Gastroesophageal sphincter (tissue), 4 donors: ENCODE measurements around the gene CDR2. TPM values are rescaled to one million over a fixed set of nuclear protein-coding genes. Genes with fewer than 3 reads are reported as not detected.

ENCODE experiments used
- ATAC-seq: fragments of 150-250 bp; one replicate; pipeline ENCODE4 v1.9.1; 2016; ENCODE audit warnings: mild to moderate bottlenecking, moderate library complexity
- H3K27ac ChIP-seq, 4 donors: fragments of 200-600 bp; sonication (generic) in 3 of 4; 1 replicate in 3 of 4; 2 replicates in 1 of 4; pipeline ENCODE4 v1.5.1; 2016 to 2019
- H3K27me3 ChIP-seq: fragments of 200-600 bp; sonication (generic); one replicate; pipeline ENCODE4 v1.5.1; 2019
- H3K36me3 ChIP-seq, 2 donors: fragments of 200-600 bp; sonication (generic); one replicate each; pipeline ENCODE4 v1.5.1; 2019; ENCODE audit warnings: control low read depth in 1 of 2
- H3K4me1 ChIP-seq, 3 donors: fragments of 200-600 bp; sonication (generic); 1 replicate in 2 of 3; 2 replicates in 1 of 3; pipeline ENCODE4 v1.5.1; 2016 to 2019; ENCODE audit warnings: control low read depth in 2 of 3
- H3K4me3 ChIP-seq, 2 donors: fragments of 200-600 bp; sonication (generic); one replicate each; pipeline ENCODE4 v1.5.1; 2019; ENCODE audit warnings: mild to moderate bottlenecking in 1 of 2, moderate library complexity in 1 of 2
- H3K9me3 ChIP-seq, 3 donors: fragments of 200-600 bp; sonication (generic); one replicate each; pipeline ENCODE4 v1.5.1; 2017 to 2019; ENCODE audit warnings: control low read depth in 2 of 3
- CTCF ChIP-seq, 4 experiments: fragments of 200-600 bp in 2 of 4; fragments of 450-650 bp in 2 of 4; sonication (generic) in 1 of 4; IDR thresholded peaks; one replicate each; pipeline ENCODE4 v1.5.1; 2017 to 2019; ENCODE audit warnings: antibody characterized with exemption in 4 of 4, mild to moderate bottlenecking in 2 of 4, moderate library complexity in 2 of 4
- EP300 ChIP-seq: sonication (generic); formaldehyde crosslinking; IDR thresholded peaks from one replicate; pipeline ENCODE4 v1.6.1; 2017; ENCODE audit warnings: antibody characterized with exemption, mild to moderate bottlenecking
- POLR2A ChIP-seq, 2 donors: fragments of 450-650 bp; IDR thresholded peaks; one replicate each; pipeline ENCODE4 v1.6.1; 2017; ENCODE audit warnings: antibody characterized with exemption in 2 of 2, mild to moderate bottlenecking in 2 of 2, moderate library complexity in 1 of 2
- POLR2AphosphoS5 ChIP-seq: sonication (generic); formaldehyde crosslinking; IDR thresholded peaks from one replicate; pipeline ENCODE4 v1.6.1; 2017; ENCODE audit warnings: antibody characterized with exemption
- WGBS, 2 donors: methylation state at CpG; one replicate each; pipeline ENCODE4 v1.1.5; 2018; ENCODE audit warnings: low coverage in 1 of 2; 5-methylcytosine and 5-hydroxymethylcytosine counted together
- total RNA-seq, 4 donors: library from RNA; depleted of rRNA; stranded (reverse); fragments of >200 nt; gene quantifications; one replicate each; pipeline ENCODE4 v1.1.0, GENCODE V29; 2016

The CDR2 gene
- total RNA-seq, 4 donors from 2014 or later, result 36.1 to 48.3 (median 41.7) TPM

DNA sequence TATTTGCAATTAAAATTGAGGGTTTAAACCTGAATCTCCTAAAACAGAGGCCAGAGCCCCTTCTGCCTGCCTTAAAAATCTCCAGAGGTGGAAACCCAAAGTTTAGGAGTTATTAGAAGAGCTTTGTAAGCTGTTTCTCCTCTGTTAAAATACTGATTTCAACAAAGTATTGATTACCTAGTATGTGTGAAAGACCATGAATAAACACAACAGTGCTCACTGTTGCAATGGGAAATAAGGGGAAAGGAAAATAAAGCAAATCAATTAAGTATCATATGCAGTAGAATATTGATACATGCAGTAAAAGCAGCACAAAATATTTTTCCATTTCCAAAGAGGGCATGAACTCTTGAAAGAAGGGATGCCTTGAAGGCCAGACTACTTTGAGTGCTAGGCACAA lies 14.7 kb downstream of the CDR2 start:
- Histone ChIP-seq H3K4me1 (peaks cover 0 to 21% (median 0%) of the 10 kb centered on the region in 3 donors), H3K9me3 (no peaks in the 10 kb centered on the region), H3K27me3 (no peaks in the 10 kb centered on the region), H3K4me3 (no peak overlapping the region), H3K27ac (no peak overlapping the region), H3K36me3 (peaks cover 0 to 42% of the 10 kb centered on the region in 2 donors)
- no peak for TF ChIP-seq POLR2AphosphoS5
- TF ChIP-seq POLR2A (IDR thresholded peaks at IDR 0.05), result no peak
- TF ChIP-seq EP300, result no peak
- TF ChIP-seq CTCF (IDR thresholded peaks at IDR 0.05), result no peak
- ATAC-seq, result no peak

- WGBS, 2 donors, result 63 to 85% methylated on average over 1 of the region's 1 CpG
- peaks cover 5 to 29% (median 10%) of the 10 kb centered on the region in 3 donors for H3K4me1 ChIP-seq
- H3K9me3 ChIP-seq, result no peaks in the 10 kb centered on the region
Measured at GRCh38 chr16:22358000-22358399, 16.4 kb downstream of the CDR2 start.

GRCh38 chr16:22357635-22357971 lies 16.8 kb downstream of the CDR2 start:
- peak overlapping the region in 1 of 4 donors; percentile 10 for H3K27ac ChIP-seq
- no peaks in the 10 kb centered on the region for H3K9me3 ChIP-seq
- no peaks in the 10 kb centered on the region for H3K27me3 ChIP-seq
- TF ChIP-seq CTCF (IDR thresholded peaks at IDR 0.05) (no peak), POLR2AphosphoS5 (no peak), EP300 (no peak), POLR2A (IDR thresholded peaks at IDR 0.05) (no peak)
- no peak overlapping the region for H3K4me3 ChIP-seq
- H3K36me3 ChIP-seq, result peaks cover 0 to 22% of the 10 kb centered on the region in 2 donors
- H3K4me1 ChIP-seq, result peaks cover 5 to 33% (median 11%) of the 10 kb centered on the region in 3 donors
- ATAC-seq, result no peak
- WGBS, 2 donors, result 50 to 83% methylated on average over 1 of the region's 1 CpG

More at GRCh38 chr16:22358000-22358399, 16.4 kb downstream of the CDR2 start:
- TF ChIP-seq POLR2AphosphoS5, result no peak
- no peak for TF ChIP-seq POLR2A (IDR thresholded peaks at IDR 0.05)
- TF ChIP-seq EP300, result no peak
- no peak for TF ChIP-seq CTCF (IDR thresholded peaks at IDR 0.05)
- no peak for ATAC-seq
- Histone ChIP-seq H3K27ac (no peak overlapping the region), H3K27me3 (no peaks in the 10 kb centered on the region), H3K36me3 (peaks cover 0 to 25% of the 10 kb centered on the region in 2 donors), H3K4me3 (no peak overlapping the region)

- ATAC-seq, result no peak
- H3K9me3 ChIP-seq, result no peaks in the 10 kb centered on the region
- H3K4me3 ChIP-seq, result no peak overlapping the region
- H3K4me1 ChIP-seq, result peaks cover 5 to 35% (median 11%) of the 10 kb centered on the region in 3 donors
- H3K36me3 ChIP-seq, result peaks cover 0 to 22% of the 10 kb centered on the region in 2 donors
- 83 to 88% methylated on average over 4 to 6 of the region's 7 CpGs for WGBS, 2 donors
- H3K27me3 ChIP-seq, result no peaks in the 10 kb centered on the region
- no peak for TF ChIP-seq EP300
- TF ChIP-seq POLR2AphosphoS5, result no peak
- no peak for TF ChIP-seq CTCF (IDR thresholded peaks at IDR 0.05)
- no peak for TF ChIP-seq POLR2A (IDR thresholded peaks at IDR 0.05)
- H3K27ac ChIP-seq, result peak overlapping the region in 1 of 4 donors; percentile 10
Measured at GRCh38 chr16:22356930-22357634, 17.3 kb downstream of the CDR2 start.

- no peak overlapping the region for H3K27ac ChIP-seq
- peaks cover 0 to 24% of the 10 kb centered on the region in 2 donors for H3K36me3 ChIP-seq
- peaks cover 5 to 35% (median 11%) of the 10 kb centered on the region in 3 donors for H3K4me1 ChIP-seq
- no peaks in the 10 kb centered on the region for H3K9me3 ChIP-seq
- no peak overlapping the region for H3K4me3 ChIP-seq
- no peaks in the 10 kb centered on the region for H3K27me3 ChIP-seq
- ATAC-seq, result no peak
- no peak for TF ChIP-seq EP300
- no peak for TF ChIP-seq POLR2AphosphoS5
- no peak for TF ChIP-seq CTCF (IDR thresholded peaks at IDR 0.05)
- TF ChIP-seq POLR2A (IDR thresholded peaks at IDR 0.05), result no peak
Measured at GRCh38 chr16:22355487-22355908, 18.9 kb downstream of the CDR2 start.
